ENCODE data around the gene SPHK1. TPM values are rescaled to one million over a fixed set of nuclear protein-coding genes. Genes with fewer than 3 reads are reported as not detected.
"Not testable (repeated sequence)": the region's sequence is repeated elsewhere in the genome, so short reads cannot be mapped to it uniquely, and the experiment has no call there.

Gene SPHK1
- total RNA-seq, 3 donors from 2014 or later = 16.9 to 22.2 (median 17.4) TPM

- H3K4me1 Mint-ChIP-seq (ENCODE audit: low read depth) = peaks cover 14% of the 10 kb centered on the region
- ATAC-seq (no peak), DNase-seq (no peak)
- peak overlapping the region; percentile 94 for H3K4me3 Mint-ChIP-seq
- H3K9me3 Mint-ChIP-seq = no peaks in the 10 kb centered on the region
- peaks cover 2% of the 10 kb centered on the region for H3K27me3 Mint-ChIP-seq (ENCODE audit: low read depth)
- H3K36me3 Mint-ChIP-seq (ENCODE audit: insufficient read depth) = no peaks in the 10 kb centered on the region
These were observed 29.6 kb upstream of the SPHK1 start for GRCh38 chr17:76354747-76355310.

GRCh38 chr17:76356803-76357456 is 27.5 kb upstream of the SPHK1 start:
- no peak overlapping the region for H3K4me3 Mint-ChIP-seq
- DNase-seq (no peak), ATAC-seq (no peak)
- H3K4me1 Mint-ChIP-seq (ENCODE audit: low read depth) = peaks cover 11% of the 10 kb centered on the region
- no peaks in the 10 kb centered on the region for H3K36me3 Mint-ChIP-seq (ENCODE audit: insufficient read depth)
- H3K9me3 Mint-ChIP-seq = no peaks in the 10 kb centered on the region
- peaks cover 2% of the 10 kb centered on the region for H3K27me3 Mint-ChIP-seq (ENCODE audit: low read depth)

- H3K9me3 Mint-ChIP-seq = no peaks in the 10 kb centered on the region
- H3K4me3 Mint-ChIP-seq = no peak overlapping the region
- peaks cover 7% of the 10 kb centered on the region for H3K4me1 Mint-ChIP-seq (ENCODE audit: low read depth)
- peaks cover 2% of the 10 kb centered on the region for H3K27me3 Mint-ChIP-seq (ENCODE audit: low read depth)
- H3K36me3 Mint-ChIP-seq (ENCODE audit: insufficient read depth) = no peaks in the 10 kb centered on the region
- DNase-seq (no peak), ATAC-seq (no peak)
These were observed 26.7 kb upstream of the SPHK1 start for GRCh38 chr17:76357597-76358158.

- H3K27me3 Mint-ChIP-seq (ENCODE audit: low read depth) = peaks cover 2% of the 10 kb centered on the region
- DNase-seq (no peak), ATAC-seq (no peak)
- H3K4me1 Mint-ChIP-seq (ENCODE audit: low read depth) = peaks cover 1% of the 10 kb centered on the region
- no peaks in the 10 kb centered on the region for H3K9me3 Mint-ChIP-seq
- H3K4me3 Mint-ChIP-seq = no peak overlapping the region
- no peaks in the 10 kb centered on the region for H3K36me3 Mint-ChIP-seq (ENCODE audit: insufficient read depth)
These were observed 25.0 kb upstream of the SPHK1 start for GRCh38 chr17:76359375-76359774.

GRCh38 chr17:76359776-76360175 is 24.6 kb upstream of the SPHK1 start:
- H3K27me3 Mint-ChIP-seq (ENCODE audit: low read depth); ATAC-seq; DNase-seq; H3K4me3 Mint-ChIP-seq; H3K9me3 Mint-ChIP-seq; H3K36me3 Mint-ChIP-seq (ENCODE audit: insufficient read depth); H3K4me1 Mint-ChIP-seq (ENCODE audit: low read depth): not testable (repeated sequence)

GRCh38 chr17:76360461-76360860 is 23.9 kb upstream of the SPHK1 start:
- Mint-ChIP-seq H3K4me1 (ENCODE audit: low read depth) (no peaks in the 10 kb centered on the region), H3K27me3 (ENCODE audit: low read depth) (peaks cover 2% of the 10 kb centered on the region), H3K9me3 (no peaks in the 10 kb centered on the region), H3K4me3 (no peak overlapping the region), H3K36me3 (ENCODE audit: insufficient read depth) (no peaks in the 10 kb centered on the region)
- no peak for DNase-seq
- ATAC-seq = no peak

GRCh38 chr17:76363107-76363842 is 21.1 kb upstream of the SPHK1 start:
- DNase-seq (no peak), ATAC-seq (no peak)
- H3K27me3 Mint-ChIP-seq (ENCODE audit: low read depth) = no peaks in the 10 kb centered on the region
- no peaks in the 10 kb centered on the region for H3K4me1 Mint-ChIP-seq (ENCODE audit: low read depth)
- H3K4me3 Mint-ChIP-seq = no peak overlapping the region
- no peaks in the 10 kb centered on the region for H3K36me3 Mint-ChIP-seq (ENCODE audit: insufficient read depth)
- no peaks in the 10 kb centered on the region for H3K9me3 Mint-ChIP-seq

GRCh38 chr17:76365256-76365903 is 19.0 kb upstream of the SPHK1 start:
- Mint-ChIP-seq H3K36me3 (ENCODE audit: insufficient read depth) (no peaks in the 10 kb centered on the region), H3K4me1 (ENCODE audit: low read depth) (no peaks in the 10 kb centered on the region), H3K9me3 (no peaks in the 10 kb centered on the region), H3K27me3 (ENCODE audit: low read depth) (no peaks in the 10 kb centered on the region), H3K4me3 (no peak overlapping the region)
- ATAC-seq = no peak
- DNase-seq = no peak

- Mint-ChIP-seq H3K4me1 (ENCODE audit: low read depth) (no peaks in the 10 kb centered on the region), H3K36me3 (ENCODE audit: insufficient read depth) (no peaks in the 10 kb centered on the region), H3K27me3 (ENCODE audit: low read depth) (no peaks in the 10 kb centered on the region), H3K4me3 (no peak overlapping the region), H3K9me3 (no peaks in the 10 kb centered on the region)
- ATAC-seq = no peak
- DNase-seq = no peak
These were observed 18.2 kb upstream of the SPHK1 start for GRCh38 chr17:76366247-76366646.

GRCh38 chr17:76367642-76368041 is 16.8 kb upstream of the SPHK1 start:
- H3K27me3 Mint-ChIP-seq (ENCODE audit: low read depth) = no peaks in the 10 kb centered on the region
- ATAC-seq = no peak
- H3K4me1 Mint-ChIP-seq (ENCODE audit: low read depth) = no peaks in the 10 kb centered on the region
- H3K4me3 Mint-ChIP-seq = no peak overlapping the region
- H3K36me3 Mint-ChIP-seq (ENCODE audit: insufficient read depth) = no peaks in the 10 kb centered on the region
- DNase-seq = no peak
- H3K9me3 Mint-ChIP-seq = no peaks in the 10 kb centered on the region

- Mint-ChIP-seq H3K4me1 (ENCODE audit: low read depth) (no peaks in the 10 kb centered on the region), H3K27me3 (ENCODE audit: low read depth) (no peaks in the 10 kb centered on the region), H3K4me3 (no peak overlapping the region), H3K9me3 (no peaks in the 10 kb centered on the region), H3K36me3 (ENCODE audit: insufficient read depth) (no peaks in the 10 kb centered on the region)
- ATAC-seq = no peak
- no peak for DNase-seq
These were observed 15.9 kb upstream of the SPHK1 start for GRCh38 chr17:76368545-76368944.

- Mint-ChIP-seq H3K36me3 (ENCODE audit: insufficient read depth) (no peaks in the 10 kb centered on the region), H3K9me3 (no peaks in the 10 kb centered on the region), H3K4me1 (ENCODE audit: low read depth) (no peaks in the 10 kb centered on the region), H3K27me3 (ENCODE audit: low read depth) (no peaks in the 10 kb centered on the region), H3K4me3 (no peak overlapping the region)
- ATAC-seq (no peak), DNase-seq (no peak)
These were observed 15.0 kb upstream of the SPHK1 start for GRCh38 chr17:76369379-76369778.

GRCh38 chr17:76369804-76370203 is 14.6 kb upstream of the SPHK1 start:
- Mint-ChIP-seq H3K9me3 (no peaks in the 10 kb centered on the region), H3K4me3 (no peak overlapping the region), H3K36me3 (ENCODE audit: insufficient read depth) (no peaks in the 10 kb centered on the region), H3K4me1 (ENCODE audit: low read depth) (no peaks in the 10 kb centered on the region), H3K27me3 (ENCODE audit: low read depth) (no peaks in the 10 kb centered on the region)
- ATAC-seq = no peak
- DNase-seq = no peak

GRCh38 chr17:76370261-76370993 is 14.0 kb upstream of the SPHK1 start:
- no peak for DNase-seq
- no peaks in the 10 kb centered on the region for H3K36me3 Mint-ChIP-seq (ENCODE audit: insufficient read depth)
- ATAC-seq = no peak
- H3K4me1 Mint-ChIP-seq (ENCODE audit: low read depth) = no peaks in the 10 kb centered on the region
- H3K4me3 Mint-ChIP-seq = no peak overlapping the region
- no peaks in the 10 kb centered on the region for H3K27me3 Mint-ChIP-seq (ENCODE audit: low read depth)
- H3K9me3 Mint-ChIP-seq = no peaks in the 10 kb centered on the region
